GM21515 (cell line): ENCODE data around the gene FRMD5.

ENCODE experiments used
- ATAC-seq: cut with Tn5 transposase; IDR thresholded peaks from one replicate; pipeline ENCODE4 v1.9.1; 2021; ENCODE audit not compliant: unreplicated experiment

FRMD5 gene

GRCh38 chr15:43931790-43932435, 263.2 kb downstream of the FRMD5 start:
- no peak for ATAC-seq

DNA sequence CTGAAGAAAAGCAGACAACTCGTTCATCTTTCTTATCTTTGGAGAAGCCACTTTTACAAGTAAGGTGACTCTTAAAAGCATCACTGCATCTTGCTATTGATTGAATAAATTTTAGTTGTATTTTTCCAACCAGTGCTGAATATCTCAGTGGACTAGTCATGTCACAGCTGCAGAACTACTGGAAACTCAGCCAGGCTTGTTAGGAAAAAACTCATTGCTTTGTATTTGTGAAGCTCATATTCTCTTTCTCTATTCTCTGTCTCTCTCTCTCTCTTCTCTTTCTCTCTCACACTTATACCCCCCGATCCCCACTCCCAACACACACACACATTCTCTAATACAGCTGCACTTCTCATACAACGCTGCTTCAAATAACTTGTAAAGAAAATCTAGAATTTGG, 264.0 kb downstream of the FRMD5 start:
- no peak for ATAC-seq

GRCh38 chr15:43930556-43930955, 264.5 kb downstream of the FRMD5 start:
- ATAC-seq = no peak

DNA sequence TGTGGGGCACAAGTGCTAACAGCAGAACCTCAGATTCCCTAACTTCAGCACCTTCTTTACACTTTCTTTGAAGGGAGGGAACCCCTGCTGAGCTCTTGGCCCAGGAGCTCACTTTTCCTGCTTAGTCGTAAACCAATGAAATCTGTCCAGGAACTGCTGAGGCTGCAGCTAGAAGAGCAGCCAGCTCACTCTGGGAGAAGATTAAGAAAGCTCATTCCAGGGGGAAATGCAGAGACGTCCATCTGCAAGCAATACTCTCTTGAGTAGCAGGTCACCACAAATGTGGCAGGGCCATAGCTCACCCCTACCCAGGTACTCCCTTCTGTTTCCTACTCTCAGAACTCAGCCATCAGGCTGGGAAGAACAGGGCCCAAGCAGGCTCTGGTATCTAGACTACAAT, 265.0 kb downstream of the FRMD5 start:
- no peak for ATAC-seq

GRCh38 chr15:43928152-43928551, 266.9 kb downstream of the FRMD5 start:
- no peak for ATAC-seq

GRCh38 chr15:43927203-43927602, 267.9 kb downstream of the FRMD5 start:
- ATAC-seq = no peak

DNA sequence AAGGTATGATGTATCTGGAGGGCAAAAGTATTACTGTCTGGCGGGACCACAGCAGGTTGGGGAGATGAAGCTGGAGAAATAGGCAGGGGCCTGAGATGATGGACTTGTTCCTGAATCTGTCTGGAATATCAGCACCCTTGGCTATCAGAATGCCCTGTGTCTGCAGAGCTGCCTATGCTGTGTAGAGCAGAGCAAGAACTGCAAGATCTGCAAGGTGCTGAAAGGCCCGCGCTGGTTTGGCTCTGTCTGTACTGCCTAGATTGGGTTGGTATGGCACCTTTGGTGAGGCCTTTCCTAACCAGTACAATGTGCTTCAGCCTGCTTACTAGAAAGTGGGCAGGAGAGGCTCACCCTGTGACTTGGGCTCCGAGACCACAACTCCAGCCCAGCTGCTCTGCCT, 271.5 kb downstream of the FRMD5 start:
- ATAC-seq = no peak

DNA sequence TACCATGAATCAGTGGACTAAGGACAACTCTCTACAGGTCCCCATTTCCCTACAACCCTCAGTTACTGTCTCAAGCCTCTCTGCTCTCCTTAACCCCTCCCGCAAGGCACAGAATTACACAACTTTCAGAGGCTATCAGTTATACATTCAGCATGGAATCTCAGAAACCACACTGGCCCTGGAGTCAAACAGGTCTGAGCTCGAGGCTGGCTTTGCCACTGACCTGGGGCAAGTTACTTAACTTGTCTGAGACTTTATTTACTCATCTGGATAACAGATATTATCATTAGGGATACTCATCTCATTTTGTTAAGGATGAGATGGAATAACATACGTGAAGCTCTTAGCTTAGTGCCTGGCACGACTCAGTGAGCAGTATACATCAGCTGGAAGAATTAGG, 273.1 kb downstream of the FRMD5 start:
- ATAC-seq = no peak

DNA sequence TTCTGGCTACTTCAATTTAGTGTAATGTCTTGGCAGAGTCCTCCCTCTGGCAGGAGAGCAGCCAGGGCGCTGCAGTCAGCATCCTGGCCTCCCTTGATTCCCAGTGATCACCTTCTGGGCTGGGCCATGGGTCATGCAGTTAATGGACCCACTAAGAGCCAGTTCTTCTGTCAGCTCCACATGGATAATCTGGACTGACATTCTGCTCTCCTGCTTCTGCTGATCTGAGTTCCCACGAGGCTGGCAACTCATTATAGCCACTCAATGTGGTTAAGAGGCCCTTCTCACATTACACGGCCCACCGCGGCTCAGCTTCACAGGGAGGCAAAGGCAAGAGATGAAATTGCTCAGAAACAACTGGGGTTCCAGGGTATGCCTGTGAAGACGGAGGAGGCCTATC, 274.3 kb downstream of the FRMD5 start:
- no peak for ATAC-seq

- ATAC-seq = no peak
Observed at GRCh38 chr15:43920254-43920600, 274.8 kb downstream of the FRMD5 start.

- ATAC-seq = no peak
Observed at GRCh38 chr15:43919540-43920253, 275.4 kb downstream of the FRMD5 start.

DNA sequence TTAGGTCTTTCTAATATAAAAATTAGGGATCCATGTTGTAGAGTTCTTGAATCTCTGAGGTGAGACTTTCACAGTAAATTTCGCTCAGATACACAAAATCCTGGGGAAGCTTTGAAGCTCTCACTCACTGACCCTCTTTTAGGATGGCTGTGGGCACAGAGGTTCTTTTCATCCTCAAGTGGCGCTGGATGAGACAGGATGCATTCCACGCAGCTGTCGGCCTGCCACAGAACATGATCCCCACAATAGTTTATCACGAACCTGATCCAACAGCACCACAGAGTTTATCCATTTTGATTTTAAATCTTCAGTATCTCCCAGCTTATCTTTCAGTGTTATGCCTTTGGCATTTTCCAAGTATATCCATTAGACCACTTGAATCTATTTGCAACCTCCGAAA, 276.4 kb downstream of the FRMD5 start:
- ATAC-seq = no peak

GRCh38 chr15:43916326-43916660, 278.8 kb downstream of the FRMD5 start:
- ATAC-seq = no peak

- ATAC-seq = no peak
Observed at GRCh38 chr15:43915631-43916325, 279.3 kb downstream of the FRMD5 start.

- ATAC-seq = no peak
Observed at GRCh38 chr15:43913941-43914340, 281.1 kb downstream of the FRMD5 start.

- ATAC-seq = no peak
Observed at GRCh38 chr15:43913026-43913780, 281.9 kb downstream of the FRMD5 start.

DNA sequence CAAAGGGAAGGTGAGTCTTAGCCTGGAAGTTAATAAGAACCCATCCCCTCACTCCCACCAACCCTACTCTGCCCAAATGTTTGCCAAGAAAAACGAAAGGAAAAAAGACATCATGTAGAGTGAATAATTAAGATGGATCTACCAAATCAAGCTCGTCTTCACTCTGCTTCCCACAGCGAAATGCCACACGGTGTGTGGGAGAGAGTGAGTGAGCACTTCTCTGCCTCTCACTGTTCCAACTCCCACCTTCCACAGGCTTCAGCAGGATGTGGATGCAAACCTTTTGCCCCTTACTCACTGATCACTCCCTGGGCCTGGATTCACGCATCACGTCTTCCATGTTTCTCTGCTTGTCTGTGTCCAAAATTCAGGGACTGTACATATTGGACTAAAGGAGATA, 282.9 kb downstream of the FRMD5 start:
- no peak for ATAC-seq

DNA sequence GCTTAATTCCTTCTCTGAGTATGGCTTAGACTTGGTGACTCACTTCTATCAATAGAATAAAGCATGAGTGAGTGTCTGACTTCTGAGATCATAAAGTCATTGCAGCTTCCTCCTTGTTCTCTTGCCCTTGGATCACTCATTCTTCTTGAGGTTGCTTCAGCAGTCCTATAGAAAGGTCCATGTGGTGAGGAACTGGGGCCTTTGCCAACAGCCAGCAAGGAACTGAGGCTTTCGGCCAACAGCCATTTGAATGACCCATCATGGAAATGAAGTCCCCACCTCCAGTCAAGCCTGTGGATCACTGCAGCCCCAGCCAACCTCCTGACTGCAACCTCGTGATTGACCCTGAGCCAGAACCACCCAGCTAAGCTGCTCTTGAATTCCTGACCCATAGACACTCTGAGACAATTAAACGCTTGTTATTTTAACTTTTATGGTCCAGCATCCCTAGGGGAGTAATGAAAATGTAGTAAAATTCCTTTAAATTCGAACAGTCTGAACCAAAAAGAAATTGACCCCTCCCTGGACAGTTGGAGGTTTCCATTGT, 283.8 kb downstream of the FRMD5 start:
- no peak for ATAC-seq

DNA sequence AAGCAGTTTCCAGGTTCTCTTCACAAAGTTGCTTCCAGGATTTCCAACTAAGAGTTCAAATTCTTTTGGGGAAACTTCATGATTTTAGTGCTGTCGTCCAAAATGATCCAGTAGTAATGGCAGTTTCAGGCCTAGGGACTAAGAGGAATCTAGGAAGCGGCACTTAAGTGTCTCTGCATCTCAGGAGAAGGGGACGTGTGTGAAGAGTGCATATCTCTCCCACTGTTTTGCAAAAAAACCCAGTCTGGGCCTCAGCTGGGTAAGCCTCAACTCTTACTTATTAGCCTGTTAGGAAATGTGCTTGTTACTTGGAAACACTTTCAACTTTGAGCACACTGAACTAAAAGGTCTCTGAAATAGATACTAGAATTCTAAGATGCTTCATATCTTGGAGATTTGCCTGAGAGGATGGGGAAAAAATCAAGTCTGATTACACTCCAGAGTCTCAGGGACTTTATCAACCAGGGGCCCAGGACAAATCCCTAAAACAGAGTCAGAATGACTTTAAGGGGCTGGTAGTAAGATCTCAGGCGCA, 286.5 kb downstream of the FRMD5 start:
- ATAC-seq = no peak

DNA sequence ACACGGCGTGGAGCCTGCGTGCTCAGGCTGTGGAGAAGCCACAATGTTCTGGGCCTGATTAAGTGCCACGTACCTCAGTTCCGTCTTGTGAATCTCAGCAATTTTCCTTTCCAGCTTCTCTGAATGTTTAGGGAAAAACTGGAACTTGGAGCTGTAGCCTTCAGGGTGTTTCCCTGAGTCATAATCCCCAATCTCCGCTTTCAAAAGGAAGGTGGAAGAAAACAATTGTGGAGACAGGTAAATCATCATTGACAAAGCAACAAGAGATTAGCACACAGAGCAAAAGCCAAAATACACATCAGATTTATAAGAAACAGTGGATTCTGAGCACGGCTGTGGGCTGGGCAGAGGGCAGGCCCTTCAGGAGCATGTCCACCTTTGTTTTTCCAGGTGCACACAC, 289.3 kb downstream of the FRMD5 start:
- no peak for ATAC-seq

GRCh38 chr15:43903864-43904290, 291.2 kb downstream of the FRMD5 start:
- ATAC-seq = no peak
